ENCODE results near the gene GJD2. TPM values are rescaled to one million over a fixed set of nuclear protein-coding genes. Genes with fewer than 3 reads are reported as not detected.

Gene GJD2
- polyA plus RNA-seq, 4 donors, result 0.03 to 0.04 TPM; not detected in 2

- DNase-seq (no peak), FAIRE-seq (no peak)
- Histone ChIP-seq H3K9me3 (ENCODE audit: control insufficient read depth in 2 of 2, insufficient read depth in 1 of 2, low read depth in 1 of 2, low read length in 1 of 2) (no peaks in the 10 kb centered on the region), H3K4me1 (ENCODE audit: control insufficient read depth in 3 of 3, insufficient read depth in 2 of 3, low read depth in 1 of 3, low read length in 2 of 3) (no peaks in the 10 kb centered on the region), H3K27me3 (ENCODE audit: control insufficient read depth in 3 of 3, insufficient read depth in 3 of 3, low read length in 3 of 3) (no peaks in the 10 kb centered on the region), H3K4me3 (ENCODE audit: low read depth in 1 of 3, low read length in 3 of 3) (no peak overlapping the region), H3K36me3 (ENCODE audit: control insufficient read depth in 3 of 3, insufficient read depth in 2 of 3, low read depth in 1 of 3, low read length in 3 of 3) (no peaks in the 10 kb centered on the region), H3K27ac (ENCODE audit: low read depth in 1 of 3, low read length in 2 of 3) (no peak overlapping the region)
- whole genome bisulfite sequencing, 3 donors, result 83 to 91% (median 87%) methylated on average over 2 of the region's 2 CpGs
Measured at GRCh38 chr15:34738002-34738401, 16.8 kb downstream of the GJD2 start.

- no peaks in the 10 kb centered on the region for H3K4me1 ChIP-seq (ENCODE audit: control insufficient read depth in 3 of 3, insufficient read depth in 2 of 3, low read depth in 1 of 3, low read length in 2 of 3)
- no peaks in the 10 kb centered on the region for H3K9me3 ChIP-seq (ENCODE audit: control insufficient read depth in 2 of 2, insufficient read depth in 1 of 2, low read depth in 1 of 2, low read length in 1 of 2)
- no peaks in the 10 kb centered on the region for H3K36me3 ChIP-seq (ENCODE audit: control insufficient read depth in 3 of 3, insufficient read depth in 2 of 3, low read depth in 1 of 3, low read length in 3 of 3)
- FAIRE-seq (no peak), DNase-seq (no peak)
- no peaks in the 10 kb centered on the region for H3K27me3 ChIP-seq (ENCODE audit: control insufficient read depth in 3 of 3, insufficient read depth in 3 of 3, low read length in 3 of 3)
- WGBS, 3 donors, result 58 to 69% (median 68%) methylated on average over 3 of the region's 3 CpGs
- no peak overlapping the region for H3K27ac ChIP-seq (ENCODE audit: low read depth in 1 of 3, low read length in 2 of 3)
- no peak overlapping the region for H3K4me3 ChIP-seq (ENCODE audit: low read depth in 1 of 3, low read length in 3 of 3)
Measured at GRCh38 chr15:34737477-34737876, 17.3 kb downstream of the GJD2 start.

GRCh38 chr15:34734303-34734702, 20.5 kb downstream of the GJD2 start:
- no peak overlapping the region for H3K4me3 ChIP-seq (ENCODE audit: low read depth in 1 of 3, low read length in 3 of 3)
- DNase-seq (no peak), FAIRE-seq (no peak)
- H3K27me3 ChIP-seq (ENCODE audit: control insufficient read depth in 3 of 3, insufficient read depth in 3 of 3, low read length in 3 of 3), result peaks cover 0 to 3% (median 0%) of the 10 kb centered on the region in 3 donors
- H3K36me3 ChIP-seq (ENCODE audit: control insufficient read depth in 3 of 3, insufficient read depth in 2 of 3, low read depth in 1 of 3, low read length in 3 of 3), result no peaks in the 10 kb centered on the region
- no peak overlapping the region for H3K27ac ChIP-seq (ENCODE audit: low read depth in 1 of 3, low read length in 2 of 3)
- no peaks in the 10 kb centered on the region for H3K4me1 ChIP-seq (ENCODE audit: control insufficient read depth in 3 of 3, insufficient read depth in 2 of 3, low read depth in 1 of 3, low read length in 2 of 3)
- no peaks in the 10 kb centered on the region for H3K9me3 ChIP-seq (ENCODE audit: control insufficient read depth in 2 of 2, insufficient read depth in 1 of 2, low read depth in 1 of 2, low read length in 1 of 2)
- WGBS, 3 donors, result 64 to 73% (median 64%) methylated on average over 5 of the region's 5 CpGs

GRCh38 chr15:34733621-34734020, 21.2 kb downstream of the GJD2 start:
- H3K9me3 ChIP-seq (ENCODE audit: control insufficient read depth in 2 of 2, insufficient read depth in 1 of 2, low read depth in 1 of 2, low read length in 1 of 2), result no peaks in the 10 kb centered on the region
- peaks cover 0 to 3% (median 0%) of the 10 kb centered on the region in 3 donors for H3K27me3 ChIP-seq (ENCODE audit: control insufficient read depth in 3 of 3, insufficient read depth in 3 of 3, low read length in 3 of 3)
- DNase-seq (no peak), FAIRE-seq (no peak)
- WGBS, 3 donors, result 81 to 93% (median 84%) methylated on average over 2 of the region's 2 CpGs
- H3K27ac ChIP-seq (ENCODE audit: low read depth in 1 of 3, low read length in 2 of 3), result no peak overlapping the region
- H3K36me3 ChIP-seq (ENCODE audit: control insufficient read depth in 3 of 3, insufficient read depth in 2 of 3, low read depth in 1 of 3, low read length in 3 of 3), result no peaks in the 10 kb centered on the region
- no peak overlapping the region for H3K4me3 ChIP-seq (ENCODE audit: low read depth in 1 of 3, low read length in 3 of 3)
- H3K4me1 ChIP-seq (ENCODE audit: control insufficient read depth in 3 of 3, insufficient read depth in 2 of 3, low read depth in 1 of 3, low read length in 2 of 3), result no peaks in the 10 kb centered on the region

GRCh38 chr15:34732430-34732829, 22.4 kb downstream of the GJD2 start:
- FAIRE-seq (no peak), DNase-seq (no peak)
- WGBS, 3 donors, result 74 to 78% (median 78%) methylated on average over 6 of the region's 6 CpGs
- Histone ChIP-seq H3K9me3 (ENCODE audit: control insufficient read depth in 2 of 2, insufficient read depth in 1 of 2, low read depth in 1 of 2, low read length in 1 of 2) (no peaks in the 10 kb centered on the region), H3K36me3 (ENCODE audit: control insufficient read depth in 3 of 3, insufficient read depth in 2 of 3, low read depth in 1 of 3, low read length in 3 of 3) (no peaks in the 10 kb centered on the region), H3K4me3 (ENCODE audit: low read depth in 1 of 3, low read length in 3 of 3) (no peak overlapping the region), H3K4me1 (ENCODE audit: control insufficient read depth in 3 of 3, insufficient read depth in 2 of 3, low read depth in 1 of 3, low read length in 2 of 3) (no peaks in the 10 kb centered on the region), H3K27me3 (ENCODE audit: control insufficient read depth in 3 of 3, insufficient read depth in 3 of 3, low read length in 3 of 3) (peaks cover 0 to 3% (median 0%) of the 10 kb centered on the region in 3 donors), H3K27ac (ENCODE audit: low read depth in 1 of 3, low read length in 2 of 3) (no peak overlapping the region)

- no peak for DNase-seq
- no peak for FAIRE-seq
- no peaks in the 10 kb centered on the region for H3K4me1 ChIP-seq (ENCODE audit: control insufficient read depth in 3 of 3, insufficient read depth in 2 of 3, low read depth in 1 of 3, low read length in 2 of 3)
- no peak overlapping the region for H3K27ac ChIP-seq (ENCODE audit: low read depth in 1 of 3, low read length in 2 of 3)
- no peak overlapping the region for H3K4me3 ChIP-seq (ENCODE audit: low read depth in 1 of 3, low read length in 3 of 3)
- WGBS, 3 donors, result 57 to 60% (median 59%) methylated on average over 3 of the region's 3 CpGs
- no peaks in the 10 kb centered on the region for H3K9me3 ChIP-seq (ENCODE audit: control insufficient read depth in 2 of 2, insufficient read depth in 1 of 2, low read depth in 1 of 2, low read length in 1 of 2)
- no peaks in the 10 kb centered on the region for H3K36me3 ChIP-seq (ENCODE audit: control insufficient read depth in 3 of 3, insufficient read depth in 2 of 3, low read depth in 1 of 3, low read length in 3 of 3)
- peaks cover 0 to 3% (median 0%) of the 10 kb centered on the region in 3 donors for H3K27me3 ChIP-seq (ENCODE audit: control insufficient read depth in 3 of 3, insufficient read depth in 3 of 3, low read length in 3 of 3)
Measured at GRCh38 chr15:34730701-34731100, 24.1 kb downstream of the GJD2 start.

- H3K9me3 ChIP-seq (ENCODE audit: control insufficient read depth in 2 of 2, insufficient read depth in 1 of 2, low read depth in 1 of 2, low read length in 1 of 2), result no peaks in the 10 kb centered on the region
- no peak for DNase-seq
- H3K4me1 ChIP-seq (ENCODE audit: control insufficient read depth in 3 of 3, insufficient read depth in 2 of 3, low read depth in 1 of 3, low read length in 2 of 3), result no peaks in the 10 kb centered on the region
- WGBS, 3 donors, result 38 to 52% (median 40%) methylated on average over 1 of the region's 1 CpG
- FAIRE-seq, result no peak
- H3K36me3 ChIP-seq (ENCODE audit: control insufficient read depth in 3 of 3, insufficient read depth in 2 of 3, low read depth in 1 of 3, low read length in 3 of 3), result no peaks in the 10 kb centered on the region
- no peak overlapping the region for H3K27ac ChIP-seq (ENCODE audit: low read depth in 1 of 3, low read length in 2 of 3)
- peaks cover 0 to 3% (median 0%) of the 10 kb centered on the region in 3 donors for H3K27me3 ChIP-seq (ENCODE audit: control insufficient read depth in 3 of 3, insufficient read depth in 3 of 3, low read length in 3 of 3)
- no peak overlapping the region for H3K4me3 ChIP-seq (ENCODE audit: low read depth in 1 of 3, low read length in 3 of 3)
Measured at GRCh38 chr15:34729886-34730285, 24.9 kb downstream of the GJD2 start.

- H3K27me3 ChIP-seq (ENCODE audit: control insufficient read depth in 3 of 3, insufficient read depth in 3 of 3, low read length in 3 of 3), result peaks cover 0 to 3% (median 0%) of the 10 kb centered on the region in 3 donors
- H3K27ac ChIP-seq (ENCODE audit: low read depth in 1 of 3, low read length in 2 of 3), result no peak overlapping the region
- H3K4me1 ChIP-seq (ENCODE audit: control insufficient read depth in 3 of 3, insufficient read depth in 2 of 3, low read depth in 1 of 3, low read length in 2 of 3), result no peaks in the 10 kb centered on the region
- H3K9me3 ChIP-seq (ENCODE audit: control insufficient read depth in 2 of 2, insufficient read depth in 1 of 2, low read depth in 1 of 2, low read length in 1 of 2), result no peaks in the 10 kb centered on the region
- WGBS, 3 donors, result 69 to 87% (median 71%) methylated on average over 2 of the region's 2 CpGs
- no peak for DNase-seq
- no peaks in the 10 kb centered on the region for H3K36me3 ChIP-seq (ENCODE audit: control insufficient read depth in 3 of 3, insufficient read depth in 2 of 3, low read depth in 1 of 3, low read length in 3 of 3)
- H3K4me3 ChIP-seq (ENCODE audit: low read depth in 1 of 3, low read length in 3 of 3), result no peak overlapping the region
- FAIRE-seq, result no peak
Measured at GRCh38 chr15:34729056-34729455, 25.7 kb downstream of the GJD2 start.

GRCh38 chr15:34726406-34727100, 28.2 kb downstream of the GJD2 start:
- FAIRE-seq (no peak), DNase-seq (no peak)
- Histone ChIP-seq H3K27ac (ENCODE audit: low read depth in 1 of 3, low read length in 2 of 3) (no peak overlapping the region), H3K9me3 (ENCODE audit: control insufficient read depth in 2 of 2, insufficient read depth in 1 of 2, low read depth in 1 of 2, low read length in 1 of 2) (no peaks in the 10 kb centered on the region), H3K27me3 (ENCODE audit: control insufficient read depth in 3 of 3, insufficient read depth in 3 of 3, low read length in 3 of 3) (peaks cover 0 to 10% (median 7%) of the 10 kb centered on the region in 3 donors), H3K4me3 (ENCODE audit: low read depth in 1 of 3, low read length in 3 of 3) (no peak overlapping the region), H3K36me3 (ENCODE audit: control insufficient read depth in 3 of 3, insufficient read depth in 2 of 3, low read depth in 1 of 3, low read length in 3 of 3) (no peaks in the 10 kb centered on the region), H3K4me1 (ENCODE audit: control insufficient read depth in 3 of 3, insufficient read depth in 2 of 3, low read depth in 1 of 3, low read length in 2 of 3) (no peaks in the 10 kb centered on the region)
- WGBS, 3 donors, result 62 to 72% (median 63%) methylated on average over 2 of the region's 2 CpGs
